ENCODE measurements around the gene PRSS36.

DNA sequence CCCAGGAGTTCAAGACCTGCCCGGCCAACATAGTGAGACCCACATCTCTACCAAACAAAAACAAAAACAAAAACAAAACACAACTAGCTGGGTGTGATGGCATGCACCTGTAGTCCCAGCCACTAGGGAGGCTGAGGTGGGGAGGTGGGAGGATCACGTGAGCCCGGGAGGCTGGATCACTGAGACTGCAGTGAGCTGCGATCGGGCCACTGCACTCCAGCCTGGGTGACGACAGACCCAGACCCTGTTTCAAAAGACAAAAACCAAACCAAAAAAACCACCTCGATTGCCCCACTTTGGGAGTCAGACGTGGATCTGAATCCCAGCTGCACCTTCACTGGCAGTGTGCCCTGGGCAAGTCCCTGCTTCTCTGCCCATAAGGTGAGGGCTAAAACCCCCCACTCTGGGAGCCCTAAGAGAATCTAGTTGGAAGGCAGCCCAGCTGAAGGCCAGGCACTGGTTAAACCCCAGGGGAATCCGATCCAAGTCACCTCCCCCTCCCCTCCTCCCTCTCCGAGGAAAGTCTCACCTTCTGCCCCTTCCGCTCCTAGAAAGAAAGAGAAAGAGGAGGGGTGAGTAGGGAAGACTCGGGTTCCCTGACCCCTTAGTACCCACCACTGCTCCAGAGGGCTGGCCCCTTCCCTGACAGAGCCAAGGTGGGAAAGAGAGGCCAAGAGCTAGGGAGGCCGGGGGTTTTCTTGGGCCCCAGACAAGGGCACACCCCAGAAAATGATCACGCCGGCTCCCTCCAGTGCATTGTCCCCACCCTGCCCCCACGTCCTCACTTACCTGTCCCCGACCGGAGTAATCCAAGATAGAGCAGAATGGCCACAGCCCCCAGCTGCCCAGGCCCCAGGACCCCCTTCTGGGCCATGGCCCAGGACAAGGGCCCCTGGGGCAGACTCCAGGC is 15.0 kb downstream of the PRSS36 start:
- TF ChIP-seq, protein P1, sequence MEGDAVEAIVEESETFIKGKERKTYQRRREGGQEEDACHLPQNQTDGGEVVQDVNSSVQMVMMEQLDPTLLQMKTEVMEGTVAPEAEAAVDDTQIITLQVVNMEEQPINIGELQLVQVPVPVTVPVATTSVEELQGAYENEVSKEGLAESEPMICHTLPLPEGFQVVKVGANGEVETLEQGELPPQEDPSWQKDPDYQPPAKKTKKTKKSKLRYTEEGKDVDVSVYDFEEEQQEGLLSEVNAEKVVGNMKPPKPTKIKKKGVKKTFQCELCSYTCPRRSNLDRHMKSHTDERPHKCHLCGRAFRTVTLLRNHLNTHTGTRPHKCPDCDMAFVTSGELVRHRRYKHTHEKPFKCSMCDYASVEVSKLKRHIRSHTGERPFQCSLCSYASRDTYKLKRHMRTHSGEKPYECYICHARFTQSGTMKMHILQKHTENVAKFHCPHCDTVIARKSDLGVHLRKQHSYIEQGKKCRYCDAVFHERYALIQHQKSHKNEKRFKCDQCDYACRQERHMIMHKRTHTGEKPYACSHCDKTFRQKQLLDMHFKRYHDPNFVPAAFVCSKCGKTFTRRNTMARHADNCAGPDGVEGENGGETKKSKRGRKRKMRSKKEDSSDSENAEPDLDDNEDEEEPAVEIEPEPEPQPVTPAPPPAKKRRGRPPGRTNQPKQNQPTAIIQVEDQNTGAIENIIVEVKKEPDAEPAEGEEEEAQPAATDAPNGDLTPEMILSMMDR (IDR thresholded peaks at IDR 0.05), result peak in 1 of 4 experiments; percentile 30
- peak in 1 of 2 donors; percentile 27 for TF ChIP-seq POLR2A (IDR thresholded peaks at IDR 0.05)
- no peak for TF ChIP-seq EP300 (IDR thresholded peaks at IDR 0.05)
- TF ChIP-seq POLR2AphosphoS5 (IDR thresholded peaks at IDR 0.05), result no peak

Measured in sigmoid colon (tissue), 4 donors.